PFSK-1 (cell line): ENCODE data around the gene ASCC3.

ENCODE experiments used
- FOXP2 ChIP-seq: optimal IDR thresholded peaks from 2 replicates; pipeline ENCODE3; 2011; ENCODE audit warnings: borderline replicate concordance, control low read depth, inconsistent platforms; ENCODE audit not compliant: insufficient read depth; ENCODE audit errors: extremely low read length, extremely low read depth
- POLR2AphosphoS5 ChIP-seq: IDR thresholded peaks from 2 replicates; pipeline ENCODE4 v1.6.1; 2012; ENCODE audit warnings: low read depth, mild to moderate bottlenecking, control low read depth, low read length, moderate library complexity
- REST ChIP-seq, 2 experiments: IDR thresholded peaks; 2 replicates each; pipeline versions ENCODE4 v1.6.1 to v1.8.0; 2011 to 2012; ENCODE audit warnings: low read depth in 2 of 2, low read length in 2 of 2, control low read depth in 1 of 2, inconsistent platforms in 1 of 2, mild to moderate bottlenecking in 1 of 2, moderate library complexity in 1 of 2; ENCODE audit not compliant: insufficient read depth in 1 of 2
- SIN3A ChIP-seq: IDR thresholded peaks from 2 replicates; pipeline ENCODE4 v1.6.1; 2012; ENCODE audit warnings: mild to moderate bottlenecking, low read length, moderate library complexity, borderline replicate concordance; ENCODE audit not compliant: insufficient read depth
- TAF1 ChIP-seq: IDR thresholded peaks from 2 replicates; pipeline ENCODE4 v1.6.1; 2012; ENCODE audit warnings: low read length, control low read depth, borderline replicate concordance; ENCODE audit not compliant: insufficient read depth

ASCC3 gene

GRCh38 chr6:100614933-100615332 is 266.2 kb downstream of the ASCC3 start:
- TF ChIP-seq TAF1 (no peak), POLR2AphosphoS5 (no peak), REST (IDR thresholded peaks at IDR 0.05; ENCODE audit: insufficient read depth in 1 of 2, low read depth in 2 of 2, low read length in 2 of 2) (no peak), SIN3A (no peak), FOXP2 (no peak)

GRCh38 chr6:100614386-100614785 is 266.7 kb downstream of the ASCC3 start:
- TF ChIP-seq FOXP2 (no peak), TAF1 (no peak), POLR2AphosphoS5 (no peak), SIN3A (no peak), REST (IDR thresholded peaks at IDR 0.05; ENCODE audit: insufficient read depth in 1 of 2, low read depth in 2 of 2, low read length in 2 of 2) (no peak)

GRCh38 chr6:100613656-100614055 is 267.5 kb downstream of the ASCC3 start:
- TF ChIP-seq TAF1, result no peak
- no peak for TF ChIP-seq POLR2AphosphoS5
- no peak for TF ChIP-seq FOXP2
- no peak for TF ChIP-seq REST (IDR thresholded peaks at IDR 0.05; ENCODE audit: insufficient read depth in 1 of 2, low read depth in 2 of 2, low read length in 2 of 2)
- TF ChIP-seq SIN3A, result no peak

- TF ChIP-seq SIN3A, result no peak
- TF ChIP-seq REST (IDR thresholded peaks at IDR 0.05; ENCODE audit: insufficient read depth in 1 of 2, low read depth in 2 of 2, low read length in 2 of 2), result no peak
- no peak for TF ChIP-seq POLR2AphosphoS5
- no peak for TF ChIP-seq FOXP2
- no peak for TF ChIP-seq TAF1
Observed at GRCh38 chr6:100612094-100612493, 269.0 kb downstream of the ASCC3 start.
